Endothelial cell of hepatic sinusoid (primary cell): ENCODE data around the gene P2RX5.

Source experiments
- in situ Hi-C: cut with HindIII; loops from 2 replicates; pipeline ENCODE4 v1.10.0; 2017; ENCODE audit warnings: low sequenced_read_pairs

The P2RX5 gene

DNA sequence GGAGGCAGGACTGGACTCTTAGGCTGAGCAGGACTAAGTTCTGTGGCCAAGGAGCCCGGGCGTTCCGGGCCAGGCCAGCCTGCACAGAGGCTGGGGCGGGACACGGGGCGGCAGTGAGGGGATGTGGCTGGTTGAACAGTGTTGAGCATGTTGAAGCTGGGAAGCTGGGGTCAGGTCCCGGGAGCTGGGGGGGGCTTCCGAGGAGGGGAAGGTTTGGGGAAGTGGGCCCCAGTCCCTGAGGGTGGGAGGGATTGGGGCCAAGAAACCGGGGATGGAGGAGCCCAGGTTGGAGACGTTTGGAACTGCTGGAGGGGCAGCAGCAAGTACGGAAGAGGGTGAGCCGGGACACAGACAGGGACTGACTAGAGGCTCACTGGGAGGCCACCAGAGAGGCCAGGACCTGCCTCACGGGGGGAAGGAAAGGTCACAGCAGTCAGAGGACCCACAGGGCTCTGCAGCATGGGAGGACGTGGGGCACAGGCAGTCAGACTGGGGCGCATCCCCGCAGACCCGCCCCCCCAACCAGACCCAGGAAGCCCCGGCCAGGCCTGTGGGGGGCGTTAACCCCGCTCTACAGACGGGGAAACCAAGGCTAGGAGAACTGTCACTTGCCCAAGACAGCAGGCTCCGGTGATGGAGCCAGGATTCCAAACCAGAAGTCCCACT is 37.0 kb downstream of the P2RX5 start:
- in situ Hi-C loops = no loop called here

- in situ Hi-C loops = no loop called here
Observed at GRCh38 chr17:3657874-3658783, 37.8 kb downstream of the P2RX5 start.

DNA sequence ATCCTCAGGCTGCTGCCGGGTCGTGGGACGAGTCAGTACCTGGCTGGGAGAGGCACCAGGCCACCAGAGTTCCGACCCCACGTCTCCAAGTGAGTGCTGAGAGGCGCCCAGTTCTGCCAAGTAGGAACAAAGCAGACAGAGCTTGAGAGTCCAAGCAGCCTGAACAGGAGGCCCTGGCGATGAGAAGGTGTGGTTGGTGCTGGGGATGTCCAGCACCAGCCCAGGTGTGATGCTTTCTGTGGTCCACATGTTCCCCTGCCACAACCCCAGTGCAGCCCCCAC is 38.4 kb downstream of the P2RX5 start:
- in situ Hi-C loops = no loop called here

GRCh38 chr17:3656755-3657587 is 39.0 kb downstream of the P2RX5 start:
- in situ Hi-C loops = no loop called here

DNA sequence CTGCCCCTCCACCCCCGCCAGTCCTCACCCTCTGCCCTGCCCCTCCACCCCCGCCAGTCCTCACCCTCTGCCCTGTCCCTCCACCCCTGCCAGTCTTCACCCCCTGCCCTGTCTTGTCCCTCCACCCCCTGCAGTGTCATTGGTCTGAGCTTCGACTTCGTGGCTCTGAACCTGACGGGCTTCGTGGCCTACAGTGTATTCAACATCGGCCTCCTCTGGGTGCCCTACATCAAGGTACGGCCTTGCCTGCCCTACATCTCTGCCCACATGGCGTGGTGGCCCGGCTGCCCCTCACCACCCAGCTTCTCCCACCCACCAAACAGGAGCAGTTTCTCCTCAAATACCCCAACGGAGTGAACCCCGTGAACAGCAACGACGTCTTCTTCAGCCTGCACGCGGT is 39.6 kb downstream of the P2RX5 start:
- in situ Hi-C loops = no loop called here

DNA sequence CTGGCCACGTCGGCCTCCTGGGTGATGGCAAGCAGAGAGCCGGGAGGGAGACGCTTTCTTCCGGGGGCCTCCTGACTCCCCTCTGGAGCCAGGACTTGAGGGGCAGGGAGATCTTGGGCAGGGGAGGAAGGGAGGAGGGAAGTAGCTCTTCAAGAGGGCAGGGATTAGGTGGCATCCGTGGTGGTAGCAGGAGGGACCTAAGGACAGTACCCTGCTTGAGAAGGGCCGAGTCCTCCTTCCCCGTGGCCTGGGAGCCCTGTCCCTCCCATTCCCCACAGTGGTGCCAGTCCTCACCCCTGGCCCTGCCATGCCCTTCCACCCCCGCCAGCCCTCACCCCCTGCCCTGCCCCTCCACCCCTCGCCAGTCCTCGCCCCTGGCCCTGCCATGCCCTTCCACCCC is 40.2 kb downstream of the P2RX5 start:
- in situ Hi-C loops = no loop called here

DNA sequence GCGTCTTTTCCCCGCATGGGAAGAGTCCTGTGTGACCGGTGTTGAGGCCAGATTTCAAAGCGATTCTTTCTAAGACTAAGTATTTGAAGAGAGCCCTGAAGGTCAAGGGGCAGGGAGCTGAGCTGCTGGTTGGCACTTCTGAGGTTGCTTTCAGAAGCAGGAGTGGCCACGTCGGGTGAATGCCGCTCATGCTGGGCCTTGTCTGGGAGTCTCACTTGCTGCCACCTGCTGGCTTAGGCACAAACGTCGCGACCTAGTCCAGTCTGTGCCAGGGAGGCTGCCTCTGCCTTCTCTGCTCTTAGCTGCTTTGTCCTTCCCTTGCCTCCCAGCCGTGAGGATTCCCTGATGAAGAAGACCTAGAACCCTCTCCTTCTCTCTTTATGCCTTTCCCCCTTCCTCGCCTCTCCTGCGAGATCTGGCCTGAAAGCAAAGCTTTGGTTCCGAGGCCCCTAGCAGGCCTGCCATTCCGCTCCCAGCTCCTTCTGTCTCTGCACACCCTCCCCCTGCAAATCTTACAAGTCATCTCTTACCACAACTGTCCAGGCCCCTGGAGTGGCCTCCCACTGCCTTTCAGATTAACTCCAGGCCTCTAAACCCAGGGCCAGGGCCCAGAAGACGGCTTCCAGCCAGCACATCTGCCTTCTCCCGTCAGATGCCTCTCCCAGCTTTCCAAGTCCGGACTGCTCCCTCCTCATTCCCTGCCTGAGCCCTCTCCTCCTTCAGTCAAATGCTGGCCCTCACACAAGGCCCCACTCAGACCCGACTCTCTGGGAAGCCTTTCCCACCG is 48.0 kb downstream of the P2RX5 start:
- in situ Hi-C loops = no loop called here

DNA sequence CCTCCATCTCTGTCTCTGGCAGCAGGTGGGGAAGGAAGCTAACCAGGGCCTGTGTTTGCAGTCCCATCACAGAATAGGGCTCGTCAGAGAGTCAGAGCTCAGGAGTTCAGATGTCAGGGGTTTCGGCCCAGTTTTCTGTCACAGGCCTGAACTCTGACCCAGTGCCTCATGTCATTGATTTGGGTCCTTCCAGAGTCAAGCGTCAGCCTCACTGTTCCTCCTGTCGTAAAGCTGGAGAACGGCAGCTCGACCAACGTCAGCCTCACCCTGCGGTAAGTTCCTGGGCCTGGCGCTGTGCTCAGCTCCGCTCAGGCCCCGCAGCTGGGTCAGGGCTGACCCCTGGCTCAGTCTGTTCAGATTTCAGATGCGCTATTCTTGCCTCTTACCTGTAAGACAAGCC is 48.7 kb downstream of the P2RX5 start:
- in situ Hi-C loops = no loop called here

- in situ Hi-C loops = no loop called here
Observed at GRCh38 chr17:3645310-3645709, 50.6 kb downstream of the P2RX5 start.

DNA sequence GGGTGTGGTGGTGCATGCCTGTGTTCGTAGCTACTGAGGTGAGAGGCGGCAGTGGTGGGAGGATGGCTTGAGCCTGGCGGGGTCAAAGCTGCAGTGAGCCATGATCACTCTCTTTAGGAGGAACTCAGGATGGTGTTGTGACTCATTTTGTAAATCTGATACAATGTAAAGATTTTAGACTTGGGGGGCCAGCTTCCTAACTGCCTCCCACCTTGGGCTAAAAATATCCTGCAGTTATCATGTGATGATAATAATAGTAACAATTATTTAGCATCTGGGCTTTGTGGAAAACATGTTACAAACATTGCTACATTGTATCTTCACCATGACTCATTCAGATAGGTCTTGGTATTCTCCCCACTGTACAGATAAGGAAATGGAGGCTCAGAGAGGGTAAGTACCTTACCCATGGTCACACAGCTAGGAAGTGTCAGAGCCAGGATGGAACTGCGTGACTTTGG is 52.0 kb downstream of the P2RX5 start:
- in situ Hi-C loops = no loop called here

DNA sequence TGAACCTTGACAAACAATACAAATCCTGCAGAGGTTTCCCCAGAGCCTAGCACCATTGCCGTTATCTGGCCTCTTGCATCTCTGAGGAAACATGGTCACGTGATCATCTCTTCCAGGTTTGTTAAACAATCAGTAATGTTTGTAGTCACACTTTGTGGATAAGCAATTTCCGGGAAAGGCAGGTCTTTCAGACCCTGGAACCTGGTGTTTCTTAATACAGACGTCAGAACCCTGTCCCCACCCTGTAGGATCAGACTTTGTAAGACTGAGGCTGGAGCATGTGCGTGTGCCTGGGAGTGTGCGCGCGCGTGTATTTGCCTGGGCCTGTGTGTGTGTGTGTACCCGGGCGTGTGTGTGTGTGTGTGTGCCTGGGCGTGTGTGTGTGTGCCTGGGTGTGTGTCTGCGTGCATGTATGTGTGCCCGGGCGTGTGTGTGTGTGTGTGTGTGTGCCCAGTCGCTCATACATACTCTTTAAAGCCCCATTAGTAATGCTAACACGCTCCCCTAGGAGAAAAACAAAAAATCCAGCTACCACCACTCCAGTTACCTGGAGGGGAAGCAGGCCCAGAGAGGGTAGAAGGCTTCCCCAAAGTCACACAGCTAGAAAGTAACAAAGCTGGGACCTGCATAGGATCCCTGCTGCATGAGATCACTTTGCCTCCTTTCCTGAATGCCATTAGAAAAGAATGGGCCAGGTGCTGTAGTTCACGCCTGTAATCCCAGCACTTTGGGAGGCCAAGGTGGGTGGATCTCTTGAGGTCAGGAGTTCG is 54.1 kb downstream of the P2RX5 start:
- in situ Hi-C loops = no loop called here

- in situ Hi-C loops = no loop called here
Observed at GRCh38 chr17:3641014-3641413, 54.9 kb downstream of the P2RX5 start.

DNA sequence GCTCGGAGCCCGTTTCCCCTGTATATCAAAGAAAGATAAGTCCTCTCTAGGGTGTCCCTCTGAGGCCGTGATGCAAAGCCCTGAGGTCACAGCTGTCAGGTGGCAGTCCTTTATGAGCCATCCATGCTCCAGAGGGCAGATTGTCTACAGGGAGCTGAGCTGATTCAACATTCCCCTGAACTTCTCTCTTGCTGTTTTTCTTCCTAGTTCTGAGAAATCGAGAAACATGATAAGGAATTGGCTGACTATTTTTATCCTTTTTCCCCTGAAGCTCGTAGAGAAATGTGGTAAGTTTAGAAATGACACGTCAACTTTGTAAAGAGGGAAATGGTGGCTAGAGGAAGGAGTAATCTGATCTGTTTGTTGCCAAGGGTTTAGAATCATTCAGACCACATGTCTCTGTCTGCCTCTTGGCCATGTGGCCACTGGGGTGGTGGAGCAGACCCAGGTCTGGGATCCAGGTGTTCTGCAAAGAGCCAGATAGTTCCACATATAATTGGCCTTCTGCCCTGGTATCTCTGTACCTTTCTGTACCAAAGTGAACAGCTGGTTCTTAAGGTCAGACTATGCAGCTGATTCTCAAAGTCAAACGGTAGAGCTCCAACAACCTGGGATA is 55.9 kb downstream of the P2RX5 start:
- in situ Hi-C loops = no loop called here

- in situ Hi-C loops = no loop called here
Observed at GRCh38 chr17:3636908-3637373, 59.0 kb downstream of the P2RX5 start.

GRCh38 chr17:3636154-3636907 is 59.6 kb downstream of the P2RX5 start, which contains the start of the genes CTNS and SHPK:
TSS of gene CTNS (plus strand) at chr17:3636760. CDS start at chr17:3640207, 3,447 bp downstream.
TSS of gene SHPK (minus strand) at chr17:3636250. CDS start at chr17:3636219, 31 bp downstream.
- in situ Hi-C loops = no loop called here

DNA sequence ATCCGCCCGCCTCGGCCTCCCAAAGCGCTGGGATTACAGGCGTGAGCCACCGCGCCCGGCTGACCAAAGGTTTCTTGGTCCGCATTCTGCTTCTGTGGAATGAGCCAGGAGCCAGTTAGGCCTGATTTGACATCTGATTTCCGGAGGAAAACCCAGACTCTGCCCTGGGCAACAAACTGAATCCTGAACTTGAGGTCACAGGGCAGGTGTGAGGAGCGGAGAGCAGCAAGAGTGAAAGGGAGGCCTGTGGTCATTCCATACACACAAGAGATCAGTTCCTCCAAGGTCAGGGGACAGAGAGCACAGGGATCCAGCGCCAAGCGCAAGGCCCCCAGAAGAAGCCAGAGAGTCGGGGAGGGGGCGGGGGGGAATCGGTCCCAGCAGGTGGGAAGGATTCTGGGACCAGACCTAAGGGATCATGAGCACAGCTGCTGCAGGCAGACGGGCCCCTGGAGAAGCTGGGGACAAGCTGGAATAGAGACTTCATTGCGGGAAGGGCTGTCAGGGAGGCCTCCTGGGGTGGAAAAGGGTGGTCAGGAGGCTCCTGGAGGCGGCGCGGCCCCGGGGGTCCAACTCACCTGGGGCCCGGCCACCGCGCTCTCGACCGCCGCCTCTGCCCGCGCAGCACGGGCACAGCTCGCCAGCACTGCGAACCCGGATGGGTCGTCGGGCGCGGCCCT is 60.3 kb downstream of the P2RX5 start:
- in situ Hi-C loops = no loop called here

- in situ Hi-C loops = no loop called here
Observed at GRCh38 chr17:3632287-3632686, 63.7 kb downstream of the P2RX5 start.

GRCh38 chr17:3630781-3631180 is 65.2 kb downstream of the P2RX5 start:
- in situ Hi-C loops = no loop called here
